GM23248 (cell line): ENCODE data around the gene PLIN1.

Experiments used
- EZH2 ChIP-seq: fragments of 200-600 bp; sonication (generic); IDR thresholded peaks from 2 replicates; pipeline ENCODE4 v1.6.1; 2018; ENCODE audit warnings: antibody characterized with exemption, mild to moderate bottlenecking; ENCODE audit not compliant: insufficient read depth, poor library complexity, severe bottlenecking
- EZH2phosphoT487 ChIP-seq: fragments of 200-600 bp; sonication (generic); IDR thresholded peaks from 2 replicates; pipeline ENCODE4 v1.6.1; 2018; ENCODE audit warnings: antibody characterized with exemption, moderate library complexity, mild to moderate bottlenecking, low read depth; ENCODE audit not compliant: insufficient read depth

DNA sequence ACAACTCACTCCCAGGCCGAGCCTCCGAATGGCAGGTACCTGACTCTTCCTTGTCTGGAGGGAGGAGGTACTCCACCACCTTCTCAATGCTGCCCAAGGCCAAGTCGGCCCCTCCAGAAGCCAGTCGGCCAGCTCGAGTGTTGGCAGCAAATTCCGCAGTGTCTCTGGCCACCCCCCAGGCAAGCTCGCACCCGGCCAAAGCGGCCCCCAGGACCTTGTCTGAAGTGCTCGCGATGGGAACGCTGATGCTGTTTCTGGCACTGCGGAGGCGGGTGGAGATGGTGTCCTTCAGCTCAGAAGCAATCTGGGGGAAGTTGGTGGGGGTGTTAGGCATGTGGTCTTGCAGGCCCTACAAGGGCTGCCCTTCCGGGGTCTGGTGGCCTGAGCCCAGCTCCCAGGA is 9.2 kb downstream of the PLIN1 start:
- TF ChIP-seq EZH2phosphoT487: no peak
- no peak for TF ChIP-seq EZH2
